Neural cell (in vitro differentiated cells): ENCODE data around the gene SLC1A1.

ENCODE experiments used
- POLR2AphosphoS5 ChIP-seq: IDR thresholded peaks from 2 replicates; pipeline ENCODE4 v1.6.1; 2012
- SMC3 ChIP-seq: fragments of 450-650 bp; conservative IDR thresholded peaks from 2 replicates; pipeline ENCODE4 v1.6.1; 2014; ENCODE audit warnings: antibody characterized with exemption, mild to moderate bottlenecking, moderate library complexity; ENCODE audit not compliant: poor library complexity
- TF ChIP-seq, protein P1 (sequence below): fragments of 450-650 bp; IDR thresholded peaks from 2 replicates; pipeline ENCODE4 v1.5.1; 2014; ENCODE audit warnings: antibody characterized with exemption, mild to moderate bottlenecking, moderate library complexity; ENCODE audit not compliant: poor library complexity, severe bottlenecking
- TF ChIP-seq, protein P2 (sequence below): IDR thresholded peaks from 2 replicates; pipeline ENCODE4 v1.6.1; 2012; ENCODE audit warnings: borderline replicate concordance

DNA sequence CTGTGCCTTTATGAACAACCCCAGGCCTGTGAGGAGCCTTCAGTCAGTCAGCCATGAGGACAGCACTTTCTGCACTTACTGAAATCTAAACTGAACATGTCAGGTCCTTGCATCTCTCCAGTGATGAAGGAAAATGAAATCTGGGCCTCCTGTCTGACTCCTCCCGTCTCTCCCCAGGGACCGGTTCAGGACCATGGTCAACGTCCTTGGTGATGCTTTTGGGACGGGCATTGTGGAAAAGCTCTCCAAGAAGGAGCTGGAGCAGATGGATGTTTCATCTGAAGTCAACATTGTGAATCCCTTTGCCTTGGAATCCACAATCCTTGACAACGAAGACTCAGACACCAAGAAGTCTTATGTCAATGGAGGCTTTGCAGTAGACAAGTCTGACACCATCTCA, 94.9 kb downstream of the SLC1A1 start:
- TF ChIP-seq SMC3 (no peak), POLR2AphosphoS5 (no peak)
- TF ChIP-seq, protein P1, sequence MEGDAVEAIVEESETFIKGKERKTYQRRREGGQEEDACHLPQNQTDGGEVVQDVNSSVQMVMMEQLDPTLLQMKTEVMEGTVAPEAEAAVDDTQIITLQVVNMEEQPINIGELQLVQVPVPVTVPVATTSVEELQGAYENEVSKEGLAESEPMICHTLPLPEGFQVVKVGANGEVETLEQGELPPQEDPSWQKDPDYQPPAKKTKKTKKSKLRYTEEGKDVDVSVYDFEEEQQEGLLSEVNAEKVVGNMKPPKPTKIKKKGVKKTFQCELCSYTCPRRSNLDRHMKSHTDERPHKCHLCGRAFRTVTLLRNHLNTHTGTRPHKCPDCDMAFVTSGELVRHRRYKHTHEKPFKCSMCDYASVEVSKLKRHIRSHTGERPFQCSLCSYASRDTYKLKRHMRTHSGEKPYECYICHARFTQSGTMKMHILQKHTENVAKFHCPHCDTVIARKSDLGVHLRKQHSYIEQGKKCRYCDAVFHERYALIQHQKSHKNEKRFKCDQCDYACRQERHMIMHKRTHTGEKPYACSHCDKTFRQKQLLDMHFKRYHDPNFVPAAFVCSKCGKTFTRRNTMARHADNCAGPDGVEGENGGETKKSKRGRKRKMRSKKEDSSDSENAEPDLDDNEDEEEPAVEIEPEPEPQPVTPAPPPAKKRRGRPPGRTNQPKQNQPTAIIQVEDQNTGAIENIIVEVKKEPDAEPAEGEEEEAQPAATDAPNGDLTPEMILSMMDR, result no peak
- TF ChIP-seq, protein P2, sequence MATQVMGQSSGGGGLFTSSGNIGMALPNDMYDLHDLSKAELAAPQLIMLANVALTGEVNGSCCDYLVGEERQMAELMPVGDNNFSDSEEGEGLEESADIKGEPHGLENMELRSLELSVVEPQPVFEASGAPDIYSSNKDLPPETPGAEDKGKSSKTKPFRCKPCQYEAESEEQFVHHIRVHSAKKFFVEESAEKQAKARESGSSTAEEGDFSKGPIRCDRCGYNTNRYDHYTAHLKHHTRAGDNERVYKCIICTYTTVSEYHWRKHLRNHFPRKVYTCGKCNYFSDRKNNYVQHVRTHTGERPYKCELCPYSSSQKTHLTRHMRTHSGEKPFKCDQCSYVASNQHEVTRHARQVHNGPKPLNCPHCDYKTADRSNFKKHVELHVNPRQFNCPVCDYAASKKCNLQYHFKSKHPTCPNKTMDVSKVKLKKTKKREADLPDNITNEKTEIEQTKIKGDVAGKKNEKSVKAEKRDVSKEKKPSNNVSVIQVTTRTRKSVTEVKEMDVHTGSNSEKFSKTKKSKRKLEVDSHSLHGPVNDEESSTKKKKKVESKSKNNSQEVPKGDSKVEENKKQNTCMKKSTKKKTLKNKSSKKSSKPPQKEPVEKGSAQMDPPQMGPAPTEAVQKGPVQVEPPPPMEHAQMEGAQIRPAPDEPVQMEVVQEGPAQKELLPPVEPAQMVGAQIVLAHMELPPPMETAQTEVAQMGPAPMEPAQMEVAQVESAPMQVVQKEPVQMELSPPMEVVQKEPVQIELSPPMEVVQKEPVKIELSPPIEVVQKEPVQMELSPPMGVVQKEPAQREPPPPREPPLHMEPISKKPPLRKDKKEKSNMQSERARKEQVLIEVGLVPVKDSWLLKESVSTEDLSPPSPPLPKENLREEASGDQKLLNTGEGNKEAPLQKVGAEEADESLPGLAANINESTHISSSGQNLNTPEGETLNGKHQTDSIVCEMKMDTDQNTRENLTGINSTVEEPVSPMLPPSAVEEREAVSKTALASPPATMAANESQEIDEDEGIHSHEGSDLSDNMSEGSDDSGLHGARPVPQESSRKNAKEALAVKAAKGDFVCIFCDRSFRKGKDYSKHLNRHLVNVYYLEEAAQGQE, result no peak
